Right lobe of liver (tissue), 6 donors: ENCODE data around the gene PLCE1. TPM values are rescaled to one million over a fixed set of nuclear protein-coding genes. Genes with fewer than 3 reads are reported as not detected.

Source experiments
- ATAC-seq, 4 donors: fragments of 200-7000 bp; cut with Tn5 transposase; one replicate each; pipeline ENCODE4 v1.9.1; 2020; ENCODE audit warnings: mild to moderate bottlenecking in 4 of 4, moderate library complexity in 4 of 4
- DNase-seq, 3 donors: peaks; one replicate each; pipeline ENCODE4 v3.0.0-alpha.2; 2020
- H3K27ac ChIP-seq, 3 donors: fragments of 200-600 bp; one replicate each; pipeline ENCODE4 v1.8.0; 2022
- H3K27me3 ChIP-seq, 2 donors: fragments of 200-600 bp; one replicate each; pipeline ENCODE4 v1.8.0; 2022
- H3K36me3 ChIP-seq, 4 donors: fragments of 200-600 bp; sonication (generic) in 1 of 4; one replicate each; pipeline versions ENCODE4 v1.5.1 to v1.8.0; 2017 to 2022; ENCODE audit warnings: control low read depth in 1 of 4
- H3K4me1 ChIP-seq, 4 donors: fragments of 200-600 bp; sonication (generic) in 1 of 4; one replicate each; pipeline versions ENCODE4 v1.5.1 to v1.8.0; 2017 to 2022; ENCODE audit warnings: control low read depth in 1 of 4
- H3K4me3 ChIP-seq, 3 donors: fragments of 200-600 bp; one replicate each; pipeline ENCODE4 v1.8.0; 2022
- H3K9me3 ChIP-seq, 4 donors: fragments of 200-600 bp; sonication (generic) in 1 of 4; one replicate each; pipeline versions ENCODE4 v1.5.1 to v1.8.0; 2017 to 2022; ENCODE audit warnings: control low read depth in 1 of 4
- CTCF ChIP-seq, 4 donors: fragments of 200-600 bp in 3 of 4; fragments of 450-650 bp in 1 of 4; IDR thresholded peaks; one replicate each; pipeline versions ENCODE4 v1.5.1 to v1.8.0; 2016 to 2022; ENCODE audit warnings: antibody characterized with exemption in 4 of 4, mild to moderate bottlenecking in 2 of 4
- POLR2A ChIP-seq: fragments of 450-650 bp; IDR thresholded peaks from one replicate; pipeline ENCODE4 v1.6.1; 2017; ENCODE audit warnings: antibody characterized with exemption, mild to moderate bottlenecking
- WGBS: methylation state at CpG from one replicate; pipeline ENCODE4 v1.1.6; 2018; ENCODE audit warnings: low coverage, low lambda C conversion rate; ENCODE audit not compliant: insufficient coverage; ENCODE audit errors: missing lambda C conversion rate; 5-methylcytosine and 5-hydroxymethylcytosine counted together
- intact Hi-C, 2 donors: fragments of 100-400 bp; cut with DNase I; formaldehyde crosslinking; loops; one replicate each; pipeline versions ENCODE4 v1.11.2 to v1.14.1; 2022
- total RNA-seq, 6 experiments: library from RNA; depleted of rRNA in 2 of 6; stranded (reverse); fragments of >200 nt in 2 of 6; fragmentation: NEBNext Ultra II Directional in 3 of 6; extraction: Animal tissue kit (Norgen Biotek cat#: 25700) in 3 of 6; gene quantifications; one replicate each; pipeline versions ENCODE4 v1.1.0 to v1.2.4, GENCODE V29; 2016 to 2023
- donor health status: DM: no; HTN: yes; CAD: no.
- donor health status: DM: no; HTN: no; CAD: no.
- donor health status: DM: no; HTN: no; CAD: no.
- donor health status: DM: no; HTN: yes; CAD: no.
- donor health status: DM: no; HTN: yes; CAD: no.

The PLCE1 gene
- total RNA-seq, 6 experiments from 2014 or later = 0.24 to 0.95 (median 0.55) TPM

- DNase-seq (no peak), ATAC-seq (no peak)
- no peak overlapping the region for H3K27ac ChIP-seq
- TF ChIP-seq POLR2A = no peak
- no peak for TF ChIP-seq CTCF (IDR thresholded peaks at IDR 0.05)
- intact Hi-C loops = no loop called here
- 76% methylated on average over 4 of the region's 4 CpGs for WGBS
- H3K9me3 ChIP-seq = no peaks in the 10 kb centered on the region
- no peaks in the 10 kb centered on the region for H3K27me3 ChIP-seq
- no peak overlapping the region for H3K4me3 ChIP-seq
- no peaks in the 10 kb centered on the region for H3K36me3 ChIP-seq
- no peaks in the 10 kb centered on the region for H3K4me1 ChIP-seq
Measured at GRCh38 chr10:94042834-94043175, 49.1 kb downstream of the PLCE1 start.

Other genes with a start within 250 kb of the PLCE1 start
- 1 to 10 TPM in 1 of 6 experiments, under 1 TPM in 4, not detected in 1; 0.22 to 2.3 (median 0.86) TPM for gene LGI1, start 236.0 kb upstream of the PLCE1 start, total RNA-seq
- gene SLC35G1, start 100.0 kb upstream of the PLCE1 start, total RNA-seq = 1 to 10 TPM; 2.6 to 7.3 (median 4.5) TPM